ENCODE data around the gene GAS2L3.
A peak's percentile ranks its signal among the peaks of the same experiment; 100 is the strongest.

The GAS2L3 gene

DNA sequence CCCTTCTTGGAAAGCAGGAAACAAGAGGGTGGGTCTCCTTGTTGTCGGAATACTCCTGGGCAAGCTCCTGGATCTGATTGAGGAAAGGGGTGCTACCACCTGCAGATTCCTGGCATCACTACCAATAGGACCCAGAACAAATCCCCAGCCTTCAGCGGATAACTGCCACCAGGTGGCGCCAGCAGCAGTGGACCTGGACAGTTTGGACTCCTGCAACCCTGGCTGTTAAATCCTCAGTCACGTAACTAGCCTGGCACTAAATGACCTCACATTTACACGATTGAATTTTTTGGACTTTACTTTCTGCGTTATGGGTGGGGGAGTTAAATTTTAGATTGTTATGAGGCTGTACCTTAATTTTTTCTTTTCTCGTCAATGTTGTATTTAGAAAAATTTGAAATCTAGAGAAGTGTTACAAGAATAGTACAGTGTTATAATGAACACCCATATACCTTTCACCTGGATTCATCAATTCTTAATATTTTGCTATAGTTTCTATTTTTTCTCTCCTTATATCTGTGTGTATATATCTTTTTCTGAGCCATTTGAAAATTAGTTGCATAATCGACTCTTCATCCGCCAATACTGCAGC, 95.6 kb downstream of the GAS2L3 start:
- peak; percentile 59 for DNase-seq

DNA sequence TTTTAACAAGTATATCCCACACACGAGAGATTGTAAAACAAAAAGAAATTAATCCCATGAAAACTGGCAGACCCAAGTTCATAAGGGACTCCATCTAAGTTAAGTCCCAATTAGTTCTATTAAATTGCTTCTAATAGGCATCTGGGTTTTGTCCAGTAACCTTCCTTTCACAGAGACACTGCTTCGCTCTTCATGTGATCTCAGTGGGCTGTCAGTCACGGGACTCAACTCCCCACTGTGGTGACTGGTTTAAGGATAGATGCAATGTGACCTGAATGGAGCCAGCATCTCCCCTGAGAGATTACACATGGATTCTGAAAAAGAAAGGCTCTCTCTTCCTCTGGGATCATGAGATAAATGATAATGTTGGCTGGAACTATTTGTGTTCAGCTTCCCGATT, 96.4 kb downstream of the GAS2L3 start:
- no peak for DNase-seq

- DNase-seq = no peak
Measured at GRCh38 chr12:100671396-100672074, 98.1 kb downstream of the GAS2L3 start.

DNA sequence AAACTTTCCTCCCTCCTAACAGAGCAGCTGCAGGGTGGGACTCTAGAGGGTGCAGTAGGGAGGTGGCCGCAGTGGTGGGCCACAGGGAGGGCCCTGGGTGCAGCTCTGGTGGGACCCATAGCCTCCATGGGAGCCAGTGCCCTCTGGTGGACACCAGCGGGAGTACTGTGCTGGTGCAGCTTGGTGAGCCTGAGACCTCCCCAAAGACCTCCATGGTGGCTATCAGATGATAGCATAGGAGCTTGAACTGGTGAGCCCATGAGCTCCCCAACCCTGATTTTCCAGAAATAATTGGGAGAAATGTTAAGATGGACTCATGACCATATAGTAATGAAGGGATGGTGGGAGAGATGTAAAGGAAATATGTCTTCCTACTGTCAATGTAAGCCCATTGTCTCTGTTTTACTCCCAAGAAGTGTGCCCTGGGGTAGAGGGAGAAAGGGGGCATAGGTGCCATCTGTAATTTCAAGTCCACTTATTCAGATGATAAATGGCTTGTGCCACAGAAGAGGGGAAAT, 98.7 kb downstream of the GAS2L3 start:
- DNase-seq = peak; percentile 32

DNA sequence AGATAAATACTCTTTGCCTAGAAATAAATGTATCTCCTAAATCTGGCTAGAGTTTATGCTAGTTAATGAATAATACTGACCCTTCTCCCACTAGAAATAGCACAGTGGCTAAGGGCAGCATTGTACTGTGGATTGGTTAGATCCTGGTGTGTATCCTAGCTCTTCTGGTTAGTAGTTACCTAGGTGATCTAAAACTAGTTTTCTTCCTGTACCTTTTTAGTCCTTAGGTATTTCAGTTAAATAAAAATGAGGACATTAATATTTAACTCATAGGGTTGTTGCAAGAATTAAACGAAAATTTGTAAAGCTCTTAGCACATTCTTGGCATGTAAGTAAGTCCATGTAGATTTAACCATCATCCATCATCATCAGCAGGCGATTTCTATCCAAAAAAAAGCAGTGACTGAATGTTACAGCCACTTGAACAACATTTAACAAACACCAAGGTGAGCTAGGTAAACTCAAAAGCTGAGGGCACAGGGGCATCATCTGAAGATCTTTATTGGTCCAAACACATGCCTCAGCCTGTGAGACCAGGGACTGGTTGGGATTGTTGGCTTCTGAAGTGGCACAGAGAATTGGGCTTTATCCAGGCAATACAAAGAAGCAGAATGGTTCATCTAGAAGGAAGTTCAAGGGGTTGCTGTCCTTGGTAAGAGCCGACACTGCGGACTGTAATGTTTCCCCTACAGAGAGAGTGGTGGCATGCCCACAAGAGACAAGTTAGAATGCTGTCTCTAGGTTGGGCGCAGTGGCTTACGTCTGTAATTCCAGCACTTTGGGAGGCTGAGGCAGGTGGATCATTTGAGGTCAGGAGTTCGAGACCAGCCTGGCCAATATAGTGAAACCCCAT, 100.8 kb downstream of the GAS2L3 start:
- no peak for DNase-seq

All from activated CD4-positive, CD25-positive, alpha-beta regulatory T cell treated with anti-CD3 and anti-CD28 coated beads, Interleukin-2, amount 50 U/mL, for 72 hours (primary cell).